ENCODE measurements around the gene NEAT1. TPM values are rescaled to one million over a fixed set of nuclear protein-coding genes. Genes with fewer than 3 reads are reported as not detected.
"Not testable (repeated sequence)": the region's sequence is repeated elsewhere in the genome, so short reads cannot be mapped to it uniquely, and the experiment has no call there.

NEAT1 gene
- total and polyA plus RNA-seq, 2 experiments from 2014 or later, result 5.3 to 7.2 TPM

GRCh38 chr11:65459552-65459951 lies 37.0 kb downstream of the NEAT1 start:
- Mint-ChIP-seq H3K4me3 (no peak overlapping the region; the same call in 2 of the 3 replicates), H3K27ac (no peak overlapping the region), H3K36me3 (ENCODE audit: low read depth) (no peaks in the 10 kb centered on the region), H3K4me1 (peaks cover 18% of the 10 kb centered on the region), H3K27me3 (ENCODE audit: insufficient read depth, low read depth, poor library complexity) (peaks cover 94% of the 10 kb centered on the region), H3K9me3 (peaks cover 6% of the 10 kb centered on the region; the same call in 2 of the 3 replicates)
- Histone ChIP-seq H2AFZ (no peak overlapping the region), H3K4me2 (no peak overlapping the region), H3K36me3 (ENCODE audit: insufficient read depth) (no peaks in the 10 kb centered on the region), H3K27ac (ENCODE audit: low read depth) (no peak overlapping the region), H3K27me3 (ENCODE audit: insufficient read depth) (peaks cover 97% of the 10 kb centered on the region), H3K9me2 (ENCODE audit: insufficient read depth) (no peaks in the 10 kb centered on the region), H3K79me2 (replicated peaks; ENCODE audit: insufficient read depth) (no peaks in the 10 kb centered on the region), H3K4me1 (ENCODE audit: insufficient read depth) (peaks cover 7% of the 10 kb centered on the region; the same call in 1 of the 2 replicates), H3F3A (replicated peaks; ENCODE audit: low read depth) (peaks cover 10% of the 10 kb centered on the region; the same call in 1 of the 2 replicates), H3K4me3 (no peak overlapping the region), H4K20me1 (replicated peaks; ENCODE audit: insufficient read depth) (no peaks in the 10 kb centered on the region; the same call in 1 of the 2 replicates)
- ATAC-seq (peak; percentile 87), DNase-seq (ENCODE audit: low spot score) (peak; percentile 93)
- TF ChIP-seq JUNB (IDR thresholded peaks at IDR 0.05; ENCODE audit: unreplicated experiment), result no peak
- TF ChIP-seq CTCF (conservative IDR thresholded peaks at IDR 0.05; ENCODE audit: low read depth in 2 of 2), result no peak
- no peak for TF ChIP-seq REST (IDR thresholded peaks at IDR 0.05; ENCODE audit: unreplicated experiment)
- TF ChIP-seq ZNF114 (CRISPR knock-in tag; IDR thresholded peaks at IDR 0.05), result no peak
- TF ChIP-seq, protein P1, sequence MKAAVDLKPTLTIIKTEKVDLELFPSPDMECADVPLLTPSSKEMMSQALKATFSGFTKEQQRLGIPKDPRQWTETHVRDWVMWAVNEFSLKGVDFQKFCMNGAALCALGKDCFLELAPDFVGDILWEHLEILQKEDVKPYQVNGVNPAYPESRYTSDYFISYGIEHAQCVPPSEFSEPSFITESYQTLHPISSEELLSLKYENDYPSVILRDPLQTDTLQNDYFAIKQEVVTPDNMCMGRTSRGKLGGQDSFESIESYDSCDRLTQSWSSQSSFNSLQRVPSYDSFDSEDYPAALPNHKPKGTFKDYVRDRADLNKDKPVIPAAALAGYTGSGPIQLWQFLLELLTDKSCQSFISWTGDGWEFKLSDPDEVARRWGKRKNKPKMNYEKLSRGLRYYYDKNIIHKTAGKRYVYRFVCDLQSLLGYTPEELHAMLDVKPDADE (IDR thresholded peaks at IDR 0.05), result peak; percentile 54; the same call in 1 of the 2 replicates
- peak; percentile 50; the same call in 1 of the 2 replicates for TF ChIP-seq NANOG (IDR thresholded peaks at IDR 0.05; ENCODE audit: borderline replicate concordance)
- TF ChIP-seq EZH2 (IDR thresholded peaks at IDR 0.05; ENCODE audit: low read depth, unreplicated experiment), result no peak
- peak; percentile 80 for TF ChIP-seq POLR2AphosphoS5 (IDR thresholded peaks at IDR 0.05; ENCODE audit: low read depth)
- TF ChIP-seq EZH2phosphoT487 (IDR thresholded peaks at IDR 0.05; ENCODE audit: unreplicated experiment), result no peak
- 0 out of 2 replicates have a peak, but pooled peaks have one; percentile 7 for TF ChIP-seq CREB1 (CRISPR knock-in tag; IDR thresholded peaks at IDR 0.05; ENCODE audit: low read depth)

DNA sequence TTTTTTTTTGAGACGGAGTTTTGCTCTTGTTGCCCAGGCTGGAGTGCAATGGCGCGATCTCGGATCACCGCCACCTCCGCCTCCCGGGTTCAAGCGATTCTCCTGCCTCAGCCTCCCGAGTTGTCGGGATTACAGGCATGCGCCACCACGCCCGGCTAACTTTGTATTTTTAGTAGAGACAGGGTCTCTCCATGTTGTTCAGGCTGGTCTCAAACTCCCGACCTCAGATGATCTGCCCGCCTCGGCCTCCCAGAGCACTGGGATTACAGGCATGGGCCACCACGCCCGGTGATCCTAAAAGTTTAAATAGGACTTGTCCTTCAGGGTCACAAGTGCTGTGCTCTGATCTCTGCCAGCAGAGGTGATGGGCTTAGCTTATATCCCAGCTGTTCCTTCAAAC lies 42.9 kb downstream of the NEAT1 start:
- not testable (repeated sequence) for H3K79me2 ChIP-seq (replicated peaks; ENCODE audit: insufficient read depth); H3K4me1 ChIP-seq (ENCODE audit: insufficient read depth); H3K36me3 Mint-ChIP-seq (ENCODE audit: low read depth); H3F3A ChIP-seq (replicated peaks; ENCODE audit: low read depth); H4K20me1 ChIP-seq (replicated peaks; ENCODE audit: insufficient read depth); DNase-seq (ENCODE audit: low spot score); H3K27ac ChIP-seq (ENCODE audit: low read depth); H3K4me2 ChIP-seq; H3K4me3 Mint-ChIP-seq; H3K4me1 Mint-ChIP-seq; H3K9me2 ChIP-seq (ENCODE audit: insufficient read depth); H3K9me3 Mint-ChIP-seq; H3K4me3 ChIP-seq; H3K36me3 ChIP-seq (ENCODE audit: insufficient read depth); H2AFZ ChIP-seq; ATAC-seq; H3K27ac Mint-ChIP-seq
- peaks cover 60% of the 10 kb centered on the region for H3K27me3 Mint-ChIP-seq (ENCODE audit: insufficient read depth, low read depth, poor library complexity)
- H3K27me3 ChIP-seq (ENCODE audit: insufficient read depth), result peaks cover 59% of the 10 kb centered on the region

Measured in GM23338 (cell line).